ENCODE measurements around the gene IL17RD. TPM values are rescaled to one million over a fixed set of nuclear protein-coding genes. Genes with fewer than 3 reads are reported as not detected.

The IL17RD gene
- total RNA-seq, 2 experiments from 2014 or later: not detected

GRCh38 chr3:57152151-57153143 is 12.7 kb downstream of the IL17RD start:
- Mint-ChIP-seq H3K9me3 (no peaks in the 10 kb centered on the region), H3K36me3 (no peaks in the 10 kb centered on the region), H3K27ac (no peak overlapping the region), H3K4me1 (no peaks in the 10 kb centered on the region), H3K27me3 (peaks cover 38% of the 10 kb centered on the region), H3K4me3 (no peak overlapping the region)
- POLR2A ChIA-PET: no interaction called here
- ATAC-seq (ENCODE audit: low read depth): no peak
- DNase-seq: no peak

- Mint-ChIP-seq H3K4me3 (no peak overlapping the region), H3K4me1 (no peaks in the 10 kb centered on the region), H3K27me3 (peaks cover 33% of the 10 kb centered on the region), H3K36me3 (no peaks in the 10 kb centered on the region), H3K9me3 (no peaks in the 10 kb centered on the region), H3K27ac (no peak overlapping the region)
- DNase-seq (no peak), ATAC-seq (ENCODE audit: low read depth) (no peak)
- POLR2A ChIA-PET: no interaction called here
These were observed 13.4 kb downstream of the IL17RD start for GRCh38 chr3:57151749-57152148.

GRCh38 chr3:57151021-57151449 is 14.1 kb downstream of the IL17RD start:
- H3K36me3 Mint-ChIP-seq: no peaks in the 10 kb centered on the region
- POLR2A ChIA-PET: no interaction called here
- no peak overlapping the region for H3K27ac Mint-ChIP-seq
- DNase-seq: no peak
- ATAC-seq (ENCODE audit: low read depth): no peak
- H3K27me3 Mint-ChIP-seq: peaks cover 30% of the 10 kb centered on the region
- no peaks in the 10 kb centered on the region for H3K4me1 Mint-ChIP-seq
- H3K9me3 Mint-ChIP-seq: no peaks in the 10 kb centered on the region
- H3K4me3 Mint-ChIP-seq: no peak overlapping the region

- Mint-ChIP-seq H3K4me3 (no peak overlapping the region), H3K27ac (no peak overlapping the region), H3K4me1 (no peaks in the 10 kb centered on the region), H3K9me3 (no peaks in the 10 kb centered on the region), H3K27me3 (peaks cover 24% of the 10 kb centered on the region), H3K36me3 (no peaks in the 10 kb centered on the region)
- DNase-seq: no peak
- POLR2A ChIA-PET: no interaction called here
- no peak for ATAC-seq (ENCODE audit: low read depth)
These were observed 15.0 kb downstream of the IL17RD start for GRCh38 chr3:57150113-57150581.

GRCh38 chr3:57147071-57147470 is 18.1 kb downstream of the IL17RD start:
- POLR2A ChIA-PET: no interaction called here
- no peaks in the 10 kb centered on the region for H3K4me1 Mint-ChIP-seq
- ATAC-seq (ENCODE audit: low read depth): no peak
- H3K36me3 Mint-ChIP-seq: no peaks in the 10 kb centered on the region
- no peak overlapping the region for H3K27ac Mint-ChIP-seq
- peaks cover 18% of the 10 kb centered on the region for H3K27me3 Mint-ChIP-seq
- H3K4me3 Mint-ChIP-seq: no peak overlapping the region
- no peaks in the 10 kb centered on the region for H3K9me3 Mint-ChIP-seq
- DNase-seq: no peak

- no peak overlapping the region for H3K4me3 Mint-ChIP-seq
- no peaks in the 10 kb centered on the region for H3K9me3 Mint-ChIP-seq
- H3K27ac Mint-ChIP-seq: no peak overlapping the region
- ATAC-seq (ENCODE audit: low read depth) (no peak), DNase-seq (no peak)
- POLR2A ChIA-PET: no interaction called here
- no peaks in the 10 kb centered on the region for H3K36me3 Mint-ChIP-seq
- H3K27me3 Mint-ChIP-seq: peaks cover 22% of the 10 kb centered on the region
- H3K4me1 Mint-ChIP-seq: no peaks in the 10 kb centered on the region
These were observed 19.3 kb downstream of the IL17RD start for GRCh38 chr3:57145852-57146251.

GRCh38 chr3:57144952-57145351 is 20.2 kb downstream of the IL17RD start:
- no peak for ATAC-seq (ENCODE audit: low read depth)
- Mint-ChIP-seq H3K27me3 (peaks cover 30% of the 10 kb centered on the region), H3K9me3 (no peaks in the 10 kb centered on the region), H3K36me3 (no peaks in the 10 kb centered on the region), H3K4me3 (no peak overlapping the region), H3K4me1 (no peaks in the 10 kb centered on the region), H3K27ac (no peak overlapping the region)
- POLR2A ChIA-PET: no interaction called here
- no peak for DNase-seq

- no peaks in the 10 kb centered on the region for H3K36me3 Mint-ChIP-seq
- ATAC-seq (ENCODE audit: low read depth) (no peak), DNase-seq (no peak)
- H3K9me3 Mint-ChIP-seq: no peaks in the 10 kb centered on the region
- no peaks in the 10 kb centered on the region for H3K4me1 Mint-ChIP-seq
- H3K4me3 Mint-ChIP-seq: no peak overlapping the region
- peaks cover 38% of the 10 kb centered on the region for H3K27me3 Mint-ChIP-seq
- POLR2A ChIA-PET: no interaction called here
- no peak overlapping the region for H3K27ac Mint-ChIP-seq
These were observed 21.2 kb downstream of the IL17RD start for GRCh38 chr3:57143886-57144459.

GRCh38 chr3:57142411-57142723 is 22.8 kb downstream of the IL17RD start:
- POLR2A ChIA-PET: no interaction called here
- DNase-seq (no peak), ATAC-seq (ENCODE audit: low read depth) (no peak)
- Mint-ChIP-seq H3K27ac (no peak overlapping the region), H3K9me3 (no peaks in the 10 kb centered on the region), H3K4me3 (no peak overlapping the region), H3K27me3 (peaks cover 49% of the 10 kb centered on the region), H3K36me3 (no peaks in the 10 kb centered on the region), H3K4me1 (no peaks in the 10 kb centered on the region)

GRCh38 chr3:57141719-57142410 is 23.3 kb downstream of the IL17RD start:
- no peak for DNase-seq
- Mint-ChIP-seq H3K27ac (no peak overlapping the region), H3K4me1 (no peaks in the 10 kb centered on the region), H3K36me3 (no peaks in the 10 kb centered on the region), H3K9me3 (no peaks in the 10 kb centered on the region), H3K4me3 (no peak overlapping the region), H3K27me3 (peaks cover 52% of the 10 kb centered on the region)
- ATAC-seq (ENCODE audit: low read depth): no peak
- POLR2A ChIA-PET: no interaction called here

GRCh38 chr3:57140894-57141293 is 24.3 kb downstream of the IL17RD start:
- no peaks in the 10 kb centered on the region for H3K36me3 Mint-ChIP-seq
- no peak overlapping the region for H3K27ac Mint-ChIP-seq
- POLR2A ChIA-PET: no interaction called here
- H3K4me1 Mint-ChIP-seq: no peaks in the 10 kb centered on the region
- H3K9me3 Mint-ChIP-seq: no peaks in the 10 kb centered on the region
- no peak overlapping the region for H3K4me3 Mint-ChIP-seq
- ATAC-seq (ENCODE audit: low read depth) (no peak), DNase-seq (no peak)
- peaks cover 57% of the 10 kb centered on the region for H3K27me3 Mint-ChIP-seq

GRCh38 chr3:57135964-57136719 is 29.0 kb downstream of the IL17RD start:
- H3K27me3 Mint-ChIP-seq: peaks cover 42% of the 10 kb centered on the region
- no peak for ATAC-seq (ENCODE audit: low read depth)
- no peak overlapping the region for H3K27ac Mint-ChIP-seq
- POLR2A ChIA-PET: no interaction called here
- H3K36me3 Mint-ChIP-seq: no peaks in the 10 kb centered on the region
- no peaks in the 10 kb centered on the region for H3K9me3 Mint-ChIP-seq
- H3K4me3 Mint-ChIP-seq: no peak overlapping the region
- H3K4me1 Mint-ChIP-seq: peaks cover 3% of the 10 kb centered on the region
- no peak for DNase-seq

GRCh38 chr3:57133157-57133556 is 32.0 kb downstream of the IL17RD start:
- Mint-ChIP-seq H3K4me1 (peaks cover 6% of the 10 kb centered on the region), H3K4me3 (no peak overlapping the region), H3K9me3 (no peaks in the 10 kb centered on the region), H3K27me3 (peaks cover 17% of the 10 kb centered on the region), H3K36me3 (no peaks in the 10 kb centered on the region), H3K27ac (no peak overlapping the region)
- ATAC-seq (ENCODE audit: low read depth) (no peak), DNase-seq (no peak)
- POLR2A ChIA-PET: no interaction called here
